Heart left ventricle (tissue), 16 donors: ENCODE data around the gene RANBP17. TPM values are rescaled to one million over a fixed set of nuclear protein-coding genes. Genes with fewer than 3 reads are reported as not detected.

ENCODE experiments used
- ATAC-seq, 4 donors: fragments of 200-7000 bp; cut with Tn5 transposase; one replicate each; pipeline ENCODE4 v1.9.1; 2020 to 2022; ENCODE audit warnings: moderate library complexity in 4 of 4, mild to moderate bottlenecking in 3 of 4, moderate number of reproducible peaks in 1 of 4
- DNase-seq, 5 donors: peaks; one replicate each; pipeline ENCODE4 v3.0.0-alpha.2; 2020
- H3K27ac ChIP-seq, 12 donors: fragments of 200-600 bp; sonication (generic) in 4 of 12; one replicate each; pipeline versions ENCODE4 v1.5.0 to v1.8.0; 2016 to 2022; ENCODE audit warnings: mild to moderate bottlenecking in 2 of 12
- H3K27me3 ChIP-seq, 9 donors: fragments of 200-600 bp; sonication (generic) in 2 of 9; one replicate each; pipeline versions ENCODE4 v1.5.1 to v1.8.0; 2016 to 2022; ENCODE audit warnings: mild to moderate bottlenecking in 3 of 9
- H3K36me3 ChIP-seq, 9 donors: fragments of 200-600 bp; sonication (generic) in 2 of 9; one replicate each; pipeline versions ENCODE4 v1.5.0 to v1.8.0; 2018 to 2022; ENCODE audit warnings: mild to moderate bottlenecking in 2 of 9
- H3K4me1 ChIP-seq, 12 donors: fragments of 200-600 bp; sonication (generic) in 4 of 12; one replicate each; pipeline versions ENCODE4 v1.5.0 to v1.8.0; 2016 to 2022; ENCODE audit warnings: mild to moderate bottlenecking in 3 of 12
- H3K4me3 ChIP-seq, 12 donors: fragments of 200-600 bp; sonication (generic) in 4 of 12; one replicate each; pipeline versions ENCODE4 v1.5.0 to v1.8.0; 2017 to 2022; ENCODE audit warnings: mild to moderate bottlenecking in 9 of 12, moderate library complexity in 4 of 12
- H3K9me3 ChIP-seq, 12 donors: fragments of 200-600 bp; sonication (generic) in 4 of 12; one replicate each; pipeline versions ENCODE4 v1.5.0 to v1.8.0; 2016 to 2022; ENCODE audit warnings: mild to moderate bottlenecking in 1 of 12
- POLR2A ChIP-seq, 2 donors: fragments of 450-650 bp; IDR thresholded peaks; one replicate each; pipeline ENCODE4 v1.6.1; 2017; ENCODE audit warnings: antibody characterized with exemption in 2 of 2, mild to moderate bottlenecking in 2 of 2, moderate library complexity in 2 of 2
- WGBS, 4 donors: extraction: QIAGEN DNeasy Blood & Tissue Kit in 2 of 4; methylation state at CpG; one replicate each; pipeline versions ENCODE4 v1.1.5 to v1.1.7; 2013 to 2018; 5-methylcytosine and 5-hydroxymethylcytosine counted together
- intact Hi-C, 10 donors: fragments of 100-400 bp; cut with DNase I; formaldehyde crosslinking; loops; one replicate each; pipeline versions ENCODE4 v1.11.1 to v1.14.2; 2022
- polyA plus RNA-seq, 2 donors: library from polyadenylated mRNA; stranded (reverse); fragments of 200-250 nt; gene quantifications; one replicate each; pipeline ENCODE4 v1.2.3, GENCODE V29; 2013
- total RNA-seq, 9 donors: library from RNA; depleted of rRNA in 2 of 9; stranded (reverse); fragments of >200 nt in 2 of 9; fragmentation: NEBNext Ultra II Directional in 3 of 9; extraction: Animal tissue kit (Norgen Biotek cat#: 25700) in 3 of 9; gene quantifications; one replicate each; pipeline versions ENCODE4 v1.1.0 to v1.2.4, GENCODE V29; 2016 to 2023
- TF ChIP-seq, protein P1 (sequence below), 12 donors: fragments of 200-600 bp; sonication (generic) in 4 of 12; IDR thresholded peaks; one replicate each; pipeline versions ENCODE4 v1.5.0 to v1.8.0; 2018 to 2022; ENCODE audit warnings: antibody characterized with exemption in 12 of 12, mild to moderate bottlenecking in 5 of 12
- donor health status: ischemic (EF 13 %, LVEDD 7.1; RV severe dilation, severe dysfunction).
- donor health status: healthy with polysubstance abuse.
- donor health status: DM: no; HTN: yes; CAD: no.
- donor health status: DM: no; HTN: no; CAD: no.
- donor health status: ischemic (EF 25% LVEDD 6.9; RV normal size, moderate dysfunction).
- donor health status: ischemic (EF 25% LVEDD 5.7; RV mildly dilated, moderate dysfunction).
- donor health status: healthy.
- donor health status: DM: yes; HTN: yes; CAD: no.
- donor health status: ischemic (EF 35%, LVEDD 5.7; RV mildly dilated, moderate dysfunction).
- donor health status: nonischemic (EF 11% LVEDD 7.7; RV severe dilation, severe dysfunction).
- donor health status: DM: yes; HTN: yes; CAD: no.
- donor health status: PGD.
- donor health status: ischemic (EF 29% LVEDD 5.4; RV normal size, mild dysfunction).
- donor health status: nonischemic (EF 23%, LVEDD 6.1; RV moderate dilation, normal function).

Gene RANBP17
- total and polyA plus RNA-seq, 11 donors = 0.65 to 11.5 (median 3.7) TPM

GRCh38 chr5:171264843-171265242 lies 403.0 kb downstream of the RANBP17 start:
- no peak for ATAC-seq
- H3K4me1 ChIP-seq = no peaks in the 10 kb centered on the region
- no peak overlapping the region for H3K4me3 ChIP-seq
- 91 to 96% (median 95%) methylated on average over 2 of the region's 2 CpGs for WGBS, 4 donors
- H3K27me3 ChIP-seq = no peaks in the 10 kb centered on the region
- no peaks in the 10 kb centered on the region for H3K36me3 ChIP-seq
- no peak for DNase-seq
- TF ChIP-seq, protein P1, sequence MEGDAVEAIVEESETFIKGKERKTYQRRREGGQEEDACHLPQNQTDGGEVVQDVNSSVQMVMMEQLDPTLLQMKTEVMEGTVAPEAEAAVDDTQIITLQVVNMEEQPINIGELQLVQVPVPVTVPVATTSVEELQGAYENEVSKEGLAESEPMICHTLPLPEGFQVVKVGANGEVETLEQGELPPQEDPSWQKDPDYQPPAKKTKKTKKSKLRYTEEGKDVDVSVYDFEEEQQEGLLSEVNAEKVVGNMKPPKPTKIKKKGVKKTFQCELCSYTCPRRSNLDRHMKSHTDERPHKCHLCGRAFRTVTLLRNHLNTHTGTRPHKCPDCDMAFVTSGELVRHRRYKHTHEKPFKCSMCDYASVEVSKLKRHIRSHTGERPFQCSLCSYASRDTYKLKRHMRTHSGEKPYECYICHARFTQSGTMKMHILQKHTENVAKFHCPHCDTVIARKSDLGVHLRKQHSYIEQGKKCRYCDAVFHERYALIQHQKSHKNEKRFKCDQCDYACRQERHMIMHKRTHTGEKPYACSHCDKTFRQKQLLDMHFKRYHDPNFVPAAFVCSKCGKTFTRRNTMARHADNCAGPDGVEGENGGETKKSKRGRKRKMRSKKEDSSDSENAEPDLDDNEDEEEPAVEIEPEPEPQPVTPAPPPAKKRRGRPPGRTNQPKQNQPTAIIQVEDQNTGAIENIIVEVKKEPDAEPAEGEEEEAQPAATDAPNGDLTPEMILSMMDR (IDR thresholded peaks at IDR 0.05) = no peak
- no peak for TF ChIP-seq POLR2A (IDR thresholded peaks at IDR 0.05)
- H3K27ac ChIP-seq = no peak overlapping the region
- no peaks in the 10 kb centered on the region for H3K9me3 ChIP-seq
- intact Hi-C loops = no loop called here

- Histone ChIP-seq H3K9me3 (no peaks in the 10 kb centered on the region), H3K4me1 (no peaks in the 10 kb centered on the region), H3K4me3 (no peak overlapping the region), H3K27me3 (no peaks in the 10 kb centered on the region), H3K27ac (no peak overlapping the region), H3K36me3 (no peaks in the 10 kb centered on the region)
- no peak for TF ChIP-seq POLR2A (IDR thresholded peaks at IDR 0.05)
- TF ChIP-seq, protein P1 (IDR thresholded peaks at IDR 0.05) = no peak
- DNase-seq (no peak), ATAC-seq (no peak)
- intact Hi-C loops = no loop called here
- WGBS, 4 donors = 89 to 91% (median 90%) methylated on average over 7 of the region's 7 CpGs
These were observed 407.1 kb downstream of the RANBP17 start for GRCh38 chr5:171268700-171269620.

DNA sequence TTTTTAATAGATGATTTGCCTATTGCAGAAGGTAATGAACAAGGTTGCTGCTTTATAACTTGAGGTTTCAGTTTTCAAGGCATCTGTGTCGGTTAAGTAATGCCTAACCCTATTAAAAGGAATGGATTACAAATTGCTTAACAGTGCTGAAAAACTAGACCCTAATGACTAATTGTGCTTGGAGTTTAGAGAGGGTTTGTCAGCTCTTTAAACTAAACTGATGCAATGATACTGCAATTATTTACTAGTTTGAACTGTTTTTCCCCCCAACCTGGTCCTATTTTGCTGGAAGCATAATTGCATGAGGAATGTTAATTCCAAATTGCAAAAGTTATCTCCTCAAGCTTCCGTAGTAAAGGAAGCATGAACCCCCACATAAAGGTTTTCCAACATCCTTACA lies 407.9 kb downstream of the RANBP17 start:
- Histone ChIP-seq H3K27ac (no peak overlapping the region), H3K36me3 (no peaks in the 10 kb centered on the region), H3K4me3 (no peak overlapping the region), H3K9me3 (no peaks in the 10 kb centered on the region), H3K4me1 (no peaks in the 10 kb centered on the region), H3K27me3 (no peaks in the 10 kb centered on the region)
- ATAC-seq (no peak), DNase-seq (no peak)
- no peak for TF ChIP-seq POLR2A (IDR thresholded peaks at IDR 0.05)
- TF ChIP-seq, protein P1 (IDR thresholded peaks at IDR 0.05) = no peak
- intact Hi-C loops = no loop called here
- WGBS, 4 donors = 85 to 95% (median 87%) methylated on average over 2 of the region's 2 CpGs

DNA sequence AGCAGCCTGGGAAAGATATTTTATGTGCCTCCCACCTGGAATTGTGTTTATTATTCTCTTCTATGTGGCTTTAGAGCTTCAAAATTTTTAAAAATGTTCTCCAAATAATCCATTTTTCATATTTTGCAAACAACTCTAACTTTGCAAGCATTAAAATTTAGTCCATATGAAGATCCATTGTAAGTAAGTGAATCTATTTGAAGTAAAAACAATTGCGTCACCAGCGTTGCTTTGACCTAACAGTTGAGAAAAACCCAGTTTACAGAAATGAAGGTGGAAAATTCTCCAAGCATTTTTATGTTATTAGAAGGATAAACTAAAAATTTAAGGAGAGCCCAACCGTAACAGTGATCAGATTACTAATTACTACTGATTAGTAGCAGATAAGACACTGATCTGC lies 408.3 kb downstream of the RANBP17 start:
- Histone ChIP-seq H3K27me3 (no peaks in the 10 kb centered on the region), H3K27ac (no peak overlapping the region), H3K9me3 (no peaks in the 10 kb centered on the region), H3K4me1 (no peaks in the 10 kb centered on the region), H3K4me3 (no peak overlapping the region), H3K36me3 (no peaks in the 10 kb centered on the region)
- TF ChIP-seq, protein P1 (IDR thresholded peaks at IDR 0.05) = no peak
- no peak for TF ChIP-seq POLR2A (IDR thresholded peaks at IDR 0.05)
- 93 to 96% (median 95%) methylated on average over 3 of the region's 3 CpGs for WGBS, 4 donors
- no peak for DNase-seq
- intact Hi-C loops = no loop called here
- ATAC-seq = no peak
